Measurements from ENCODE around the gene L3MBTL4.

L3MBTL4 gene

DNA sequence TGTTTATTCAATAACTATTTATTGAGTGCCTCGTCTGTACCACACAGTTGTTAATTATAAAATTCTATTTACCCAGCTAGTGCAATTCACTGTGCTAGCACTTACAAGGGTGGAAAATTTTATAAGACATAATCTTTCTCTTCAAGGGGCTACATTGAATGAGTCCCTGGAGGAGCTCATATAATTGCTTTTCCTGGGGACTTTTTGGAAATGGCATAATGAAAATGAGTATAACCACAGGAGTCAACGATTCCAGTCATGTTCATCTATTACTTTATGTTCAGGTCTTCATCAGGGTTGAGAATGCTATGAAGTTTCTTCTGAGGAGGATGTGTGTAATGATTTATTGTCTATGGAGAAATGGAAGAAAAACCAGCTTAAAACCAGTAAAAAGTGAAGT, 466.5 kb downstream of the L3MBTL4 start:
- no peak for DNase-seq

DNA sequence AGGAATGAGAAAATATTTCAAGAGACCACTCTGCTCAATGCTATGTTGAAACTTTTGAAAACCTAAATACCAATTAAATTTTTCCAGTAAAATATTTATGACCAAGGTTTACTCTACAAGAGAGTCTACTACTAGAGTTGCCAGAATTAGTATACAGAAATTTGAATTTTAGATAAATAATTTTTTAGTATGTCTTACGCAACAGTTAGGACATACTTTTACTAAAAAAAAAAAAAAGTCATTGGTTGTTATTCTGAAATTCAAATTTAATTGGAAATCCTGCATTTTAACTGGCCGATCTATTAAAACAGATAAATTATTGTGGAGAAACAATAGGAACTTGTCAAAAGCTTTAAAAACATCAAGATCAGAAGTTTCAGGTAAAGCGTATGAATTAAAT, 470.3 kb downstream of the L3MBTL4 start:
- no peak for DNase-seq

DNA sequence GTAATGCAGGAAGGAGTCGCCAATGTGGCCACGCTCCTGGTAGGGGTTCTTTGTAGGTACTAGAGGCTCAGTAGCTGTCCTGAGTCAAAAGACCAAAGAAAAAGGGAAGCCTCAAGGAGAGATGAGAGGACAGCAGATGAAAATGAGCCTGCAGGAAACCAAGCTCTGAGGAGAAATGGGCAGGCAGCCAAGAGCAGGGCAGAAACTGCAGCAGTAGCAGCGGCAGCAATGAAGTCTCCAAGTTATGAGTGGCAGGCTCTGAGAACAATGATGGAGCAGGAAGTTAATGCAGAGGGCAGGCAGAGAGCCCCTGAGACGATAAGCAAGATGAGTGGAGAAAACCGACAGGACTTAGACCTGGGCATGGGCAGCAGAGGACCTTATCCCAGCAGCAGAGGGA, 471.2 kb downstream of the L3MBTL4 start:
- no peak for DNase-seq

DNA sequence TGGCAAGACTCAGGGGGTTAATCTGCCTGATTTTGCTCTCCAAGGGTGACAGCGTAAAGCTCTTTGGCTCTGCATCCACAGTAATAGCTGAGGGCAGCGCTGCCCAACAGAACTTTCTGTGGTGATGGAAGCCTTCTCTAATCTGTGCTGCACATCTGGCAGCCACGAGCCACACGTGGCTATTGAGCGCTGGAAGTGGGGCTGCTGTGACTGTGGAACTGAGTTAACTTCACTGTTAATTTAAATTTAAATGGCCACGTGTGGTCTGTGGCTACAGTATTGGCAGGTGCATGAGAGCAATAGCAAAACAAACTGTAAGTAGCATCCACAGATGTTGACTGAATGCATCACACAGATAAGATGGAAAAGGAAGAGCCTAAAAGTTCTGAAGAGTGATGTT, 472.1 kb downstream of the L3MBTL4 start:
- no peak for DNase-seq

DNA sequence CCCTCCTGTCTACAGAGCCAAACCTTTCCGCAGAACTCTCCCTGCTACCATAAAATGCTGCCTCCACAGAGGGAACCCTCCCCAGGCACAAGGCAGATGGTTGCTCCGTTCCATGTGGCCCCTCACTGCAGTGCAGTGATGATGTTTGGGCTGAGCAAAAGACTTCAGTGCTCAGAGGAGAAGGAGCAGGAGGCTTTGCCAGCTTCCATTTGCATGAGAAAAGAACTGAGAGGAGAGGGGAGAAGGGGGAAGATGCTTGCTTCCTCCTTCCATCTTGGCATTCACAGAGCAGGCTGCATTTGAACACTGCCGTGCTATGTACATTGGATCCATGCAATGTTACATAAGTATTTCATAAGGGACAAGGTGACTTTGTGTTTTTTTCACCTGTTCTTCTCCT, 472.8 kb downstream of the L3MBTL4 start:
- DNase-seq: no peak

DNA sequence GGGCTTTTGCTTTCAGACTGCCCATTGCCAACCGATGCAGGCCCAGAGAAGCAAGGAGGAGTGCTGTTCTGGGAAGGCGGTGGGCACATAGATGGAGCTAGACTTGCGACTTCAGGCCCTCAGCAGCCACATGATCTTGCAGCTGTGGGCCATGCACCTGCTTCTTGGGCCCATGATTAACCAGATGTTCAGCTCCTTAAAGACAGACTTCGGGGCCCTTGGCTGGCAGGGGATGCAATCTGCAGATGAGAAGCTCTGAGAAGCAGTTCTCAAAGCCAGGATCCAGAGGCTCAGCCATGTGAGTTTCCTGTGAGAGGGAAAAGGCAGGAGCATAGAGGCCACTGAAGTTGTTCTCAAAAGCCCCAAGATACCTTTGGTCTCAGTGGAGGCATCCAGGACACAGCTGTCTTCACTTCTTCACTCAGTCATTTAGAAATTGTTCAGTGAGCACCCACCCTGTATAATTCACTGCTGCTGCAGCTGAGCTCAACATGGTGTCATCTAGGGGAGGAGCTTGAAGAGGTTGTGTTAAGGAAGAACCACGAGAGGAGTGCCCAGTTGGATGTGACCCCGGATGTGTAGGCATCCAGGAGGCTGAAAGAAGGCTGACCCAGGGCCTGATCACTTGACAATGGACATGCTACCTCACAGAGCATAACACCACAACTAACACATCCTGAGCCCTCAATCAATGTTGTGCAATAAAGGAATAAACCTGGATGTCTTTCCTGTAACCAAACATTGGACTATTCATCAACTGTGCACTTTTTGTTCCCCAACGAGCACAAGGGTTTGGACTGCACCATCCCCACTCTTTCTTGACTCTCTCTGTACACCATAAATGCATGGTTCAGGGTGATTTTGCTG, 474.7 kb downstream of the L3MBTL4 start:
- DNase-seq: no peak

DNA sequence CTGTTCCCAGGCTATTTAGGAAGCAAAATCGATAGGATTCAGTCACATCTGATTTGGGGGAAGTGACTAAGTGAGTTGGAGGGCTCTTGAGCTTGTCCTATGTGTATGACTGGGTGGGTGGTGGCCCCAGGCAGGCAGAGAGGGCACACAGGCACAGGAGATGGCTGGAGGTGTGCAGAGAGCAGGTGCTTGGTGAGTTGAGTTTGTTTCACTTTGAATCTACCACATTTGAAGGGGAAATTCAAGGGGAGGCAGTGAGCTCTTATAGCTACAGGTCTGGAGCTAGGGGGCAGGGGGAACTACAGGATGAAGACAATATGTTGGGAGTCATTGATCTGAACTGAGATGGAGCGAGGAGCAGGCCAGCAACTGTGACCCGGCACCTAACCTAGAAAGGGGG, 476.9 kb downstream of the L3MBTL4 start:
- no peak for DNase-seq

DNA sequence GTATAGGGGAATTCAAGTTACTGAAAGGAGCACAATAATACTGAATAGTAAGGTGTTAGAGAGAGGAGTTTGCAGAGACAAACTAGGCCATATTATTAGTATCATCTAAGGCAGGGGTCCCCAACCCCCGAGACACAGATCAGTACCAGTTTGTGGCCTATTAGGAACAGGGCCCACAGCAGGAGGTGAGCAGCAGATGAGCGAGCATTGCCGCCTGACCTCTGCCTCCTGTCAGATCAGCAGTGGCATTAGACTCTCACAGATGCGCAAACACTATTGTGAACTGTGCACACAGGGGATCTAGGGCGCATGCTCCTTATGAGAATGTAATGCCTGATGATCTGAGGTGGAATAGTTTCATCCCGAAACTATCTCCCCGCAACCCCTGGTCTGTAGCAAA, 477.6 kb downstream of the L3MBTL4 start:
- DNase-seq: no peak

DNA sequence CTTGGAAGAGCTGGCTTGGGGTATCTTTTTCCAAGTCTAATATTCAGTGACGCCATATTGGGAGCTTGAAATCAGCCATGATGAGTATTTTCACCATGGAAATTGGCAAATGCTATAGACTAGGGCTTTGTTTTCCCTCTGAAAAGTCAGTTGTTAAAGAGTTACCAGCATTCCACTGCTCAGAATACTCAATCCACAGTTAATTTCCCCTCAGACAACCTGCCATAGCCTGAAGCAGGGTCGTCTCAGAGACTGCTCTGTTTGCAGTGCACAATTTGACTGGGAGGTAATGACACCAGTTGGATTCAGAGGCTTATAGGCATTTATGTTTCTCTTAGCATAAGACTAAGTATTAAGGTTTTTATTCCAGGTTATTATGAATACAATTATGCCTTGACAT, 483.9 kb downstream of the L3MBTL4 start:
- no peak for DNase-seq

DNA sequence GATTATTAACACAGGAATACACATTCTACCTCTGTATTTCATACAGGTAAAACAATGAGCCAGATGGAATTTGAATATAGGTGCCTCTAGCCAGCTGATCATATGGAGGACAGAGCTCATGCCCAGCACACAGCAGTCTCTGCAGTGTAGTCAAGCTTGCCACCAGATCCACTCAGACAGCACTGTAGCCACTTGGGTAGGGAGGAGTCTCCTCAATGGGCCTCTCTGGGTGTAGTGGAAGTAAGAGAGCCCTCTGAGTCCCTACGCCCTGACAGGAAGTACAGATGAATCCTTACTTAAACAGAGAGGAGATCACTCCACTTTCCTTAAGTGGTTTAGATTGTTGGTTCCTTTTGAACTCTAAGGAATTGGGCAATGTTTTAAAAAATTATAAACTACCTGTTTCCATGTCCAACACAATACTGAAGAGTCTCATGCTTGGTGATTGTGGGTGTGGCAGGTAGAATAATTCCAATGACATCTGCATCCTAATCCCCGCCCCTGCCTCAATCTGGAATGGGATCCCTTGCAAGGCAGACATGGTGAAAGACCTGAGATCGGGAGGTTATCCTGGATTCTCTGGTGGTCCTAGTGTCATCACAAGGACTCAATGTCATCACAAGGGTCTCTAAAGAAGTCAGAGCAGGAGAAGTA, 496.4 kb downstream of the L3MBTL4 start:
- no peak for DNase-seq

DNA sequence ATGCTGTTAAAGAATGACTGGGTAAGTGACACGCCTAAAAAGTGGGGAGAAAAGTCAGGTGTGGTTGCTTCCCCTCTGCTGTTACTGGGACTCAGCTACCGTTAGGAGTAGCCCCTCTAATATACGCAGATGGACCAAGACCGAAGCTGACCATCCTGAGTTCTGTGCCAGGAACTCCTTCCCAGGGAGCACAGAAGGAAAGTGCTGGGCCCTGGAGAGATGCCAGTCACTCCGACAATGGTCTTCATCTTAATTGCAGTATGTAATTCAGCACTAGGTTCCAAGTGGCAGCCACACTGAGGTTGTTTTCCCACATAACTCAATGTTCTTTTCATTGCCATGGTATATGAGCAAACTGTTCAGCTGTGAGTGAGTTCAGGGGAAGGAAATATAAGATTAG, 499.8 kb downstream of the L3MBTL4 start:
- no peak for DNase-seq

DNA sequence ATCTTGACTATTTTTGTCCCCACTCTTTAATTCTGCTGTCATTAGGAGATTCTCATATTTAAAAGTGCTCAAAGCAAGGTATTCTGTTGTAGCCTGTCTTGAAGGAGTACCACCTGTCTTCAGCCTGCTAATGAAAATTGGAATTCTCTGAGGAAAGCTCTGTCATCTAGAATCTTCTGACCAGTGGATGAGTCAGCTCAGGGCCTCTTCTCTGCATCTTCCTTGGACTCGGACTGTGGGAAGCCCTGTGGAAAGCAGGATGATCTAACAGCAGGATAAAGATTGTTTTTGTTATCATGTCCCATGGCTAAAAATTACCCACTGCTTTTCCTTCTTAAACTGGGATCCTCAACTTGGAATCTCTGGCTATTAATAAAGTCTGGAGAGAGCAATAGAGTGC, 500.7 kb downstream of the L3MBTL4 start:
- DNase-seq: no peak

DNA sequence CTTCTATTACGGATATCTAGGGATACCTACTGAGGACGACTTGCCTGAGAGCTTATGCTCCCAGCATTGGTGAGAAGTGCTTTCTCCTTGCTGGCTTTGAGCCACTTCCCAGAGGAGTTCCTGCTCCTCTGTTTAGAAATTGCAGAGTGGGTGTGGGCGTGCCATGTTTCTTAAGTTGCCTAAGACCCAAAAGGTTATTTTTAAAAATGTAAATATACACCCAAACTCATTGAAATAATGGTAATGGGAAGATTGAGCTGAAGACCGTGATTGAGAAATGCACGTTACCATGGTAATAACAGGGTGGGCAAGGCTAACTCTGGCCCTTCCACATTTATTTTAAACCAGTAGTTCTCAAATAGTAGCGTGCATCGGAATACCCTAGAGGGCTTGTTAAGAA, 502.1 kb downstream of the L3MBTL4 start:
- DNase-seq: no peak

DNA sequence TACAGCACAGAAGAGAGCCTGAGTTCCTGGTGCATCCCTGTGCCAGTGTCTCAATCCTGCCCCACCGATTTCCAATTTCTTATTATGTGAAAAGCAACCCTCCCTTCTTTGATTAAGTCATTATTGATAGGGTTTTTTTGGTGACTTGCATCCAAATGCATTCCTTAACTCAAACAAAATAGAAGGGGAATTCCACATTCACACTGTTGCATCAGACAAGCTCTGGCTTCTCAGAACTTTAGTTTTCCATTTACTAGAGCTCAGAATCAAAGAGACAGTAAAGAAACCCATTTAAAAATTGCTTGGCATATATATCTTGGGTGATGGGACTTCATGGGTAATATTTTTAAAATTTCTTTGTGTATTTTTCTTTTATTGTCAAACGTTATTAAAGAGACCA, 505.6 kb downstream of the L3MBTL4 start:
- no peak for DNase-seq
